Ishikawa (cell line): Measurements from ENCODE around the gene RAP1GAP2.
A peak's percentile ranks its signal among the peaks of the same experiment; 100 is the strongest.

Source experiments
- EGR1 ChIP-seq: IDR thresholded peaks from 2 replicates; pipeline ENCODE4 v1.6.1; 2012
- EP300 ChIP-seq: IDR thresholded peaks from 2 replicates; pipeline ENCODE4 v1.6.1; 2012; ENCODE audit warnings: borderline replicate concordance
- RAD21 ChIP-seq: IDR thresholded peaks from 2 replicates; pipeline ENCODE4 v1.6.1; 2012; ENCODE audit warnings: low read depth
- ZBTB7A ChIP-seq: IDR thresholded peaks from 2 replicates; pipeline ENCODE4 v1.6.1; 2012; ENCODE audit warnings: low read depth
- TF ChIP-seq, protein P1 (sequence below): IDR thresholded peaks from 2 replicates; pipeline ENCODE4 v1.6.1; 2012
- TF ChIP-seq, protein P2 (sequence below): IDR thresholded peaks from 2 replicates; pipeline ENCODE4 v1.6.1; 2012; ENCODE audit warnings: low read depth, mild to moderate bottlenecking

DNA sequence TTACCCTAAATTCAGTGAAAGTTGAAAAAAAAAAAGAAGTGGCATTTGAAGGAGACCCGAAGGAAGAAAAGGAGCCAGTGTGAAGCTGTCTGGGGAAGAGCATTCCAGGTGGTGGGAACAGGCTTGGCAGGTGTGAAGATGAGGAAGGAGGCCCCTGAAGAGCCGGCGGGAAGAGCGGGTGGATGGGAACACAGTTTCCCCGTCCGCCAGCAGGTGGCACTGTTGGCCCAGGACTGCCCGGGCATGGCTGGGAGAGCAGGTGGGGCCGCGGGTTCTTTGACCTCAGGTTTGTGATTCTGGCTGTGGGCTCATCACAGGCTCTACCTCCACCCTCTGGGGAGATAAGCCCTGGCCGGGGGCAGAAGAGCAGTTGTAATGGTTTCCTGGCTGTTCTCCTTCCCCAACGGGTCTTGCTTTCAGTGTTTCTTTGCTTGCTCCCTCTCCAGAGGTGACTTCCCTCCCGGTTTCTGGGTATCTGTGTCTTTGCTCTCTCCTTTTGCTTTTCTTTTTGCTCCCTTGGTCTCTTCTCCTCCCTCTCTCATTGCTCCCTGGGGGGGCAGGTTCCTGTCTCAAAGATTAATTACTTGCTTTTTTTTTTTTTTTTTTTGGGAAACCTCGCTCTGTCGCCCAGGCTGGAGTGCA, 32.3 kb downstream of the RAP1GAP2 start:
- 0 out of 2 replicates have a peak, but pooled peaks have one; percentile 15 for TF ChIP-seq EP300
- no peak for TF ChIP-seq ZBTB7A
- TF ChIP-seq, protein P1, sequence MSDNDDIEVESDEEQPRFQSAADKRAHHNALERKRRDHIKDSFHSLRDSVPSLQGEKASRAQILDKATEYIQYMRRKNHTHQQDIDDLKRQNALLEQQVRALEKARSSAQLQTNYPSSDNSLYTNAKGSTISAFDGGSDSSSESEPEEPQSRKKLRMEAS = peak; percentile 60
- peak; percentile 93 for TF ChIP-seq RAD21
- no peak for TF ChIP-seq EGR1
- TF ChIP-seq, protein P2, sequence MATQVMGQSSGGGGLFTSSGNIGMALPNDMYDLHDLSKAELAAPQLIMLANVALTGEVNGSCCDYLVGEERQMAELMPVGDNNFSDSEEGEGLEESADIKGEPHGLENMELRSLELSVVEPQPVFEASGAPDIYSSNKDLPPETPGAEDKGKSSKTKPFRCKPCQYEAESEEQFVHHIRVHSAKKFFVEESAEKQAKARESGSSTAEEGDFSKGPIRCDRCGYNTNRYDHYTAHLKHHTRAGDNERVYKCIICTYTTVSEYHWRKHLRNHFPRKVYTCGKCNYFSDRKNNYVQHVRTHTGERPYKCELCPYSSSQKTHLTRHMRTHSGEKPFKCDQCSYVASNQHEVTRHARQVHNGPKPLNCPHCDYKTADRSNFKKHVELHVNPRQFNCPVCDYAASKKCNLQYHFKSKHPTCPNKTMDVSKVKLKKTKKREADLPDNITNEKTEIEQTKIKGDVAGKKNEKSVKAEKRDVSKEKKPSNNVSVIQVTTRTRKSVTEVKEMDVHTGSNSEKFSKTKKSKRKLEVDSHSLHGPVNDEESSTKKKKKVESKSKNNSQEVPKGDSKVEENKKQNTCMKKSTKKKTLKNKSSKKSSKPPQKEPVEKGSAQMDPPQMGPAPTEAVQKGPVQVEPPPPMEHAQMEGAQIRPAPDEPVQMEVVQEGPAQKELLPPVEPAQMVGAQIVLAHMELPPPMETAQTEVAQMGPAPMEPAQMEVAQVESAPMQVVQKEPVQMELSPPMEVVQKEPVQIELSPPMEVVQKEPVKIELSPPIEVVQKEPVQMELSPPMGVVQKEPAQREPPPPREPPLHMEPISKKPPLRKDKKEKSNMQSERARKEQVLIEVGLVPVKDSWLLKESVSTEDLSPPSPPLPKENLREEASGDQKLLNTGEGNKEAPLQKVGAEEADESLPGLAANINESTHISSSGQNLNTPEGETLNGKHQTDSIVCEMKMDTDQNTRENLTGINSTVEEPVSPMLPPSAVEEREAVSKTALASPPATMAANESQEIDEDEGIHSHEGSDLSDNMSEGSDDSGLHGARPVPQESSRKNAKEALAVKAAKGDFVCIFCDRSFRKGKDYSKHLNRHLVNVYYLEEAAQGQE = no peak
